ENCODE data around the gene FAAP100. TPM values are rescaled to one million over a fixed set of nuclear protein-coding genes. Genes with fewer than 3 reads are reported as not detected.

The FAAP100 gene
- total RNA-seq, 1 experiment from 2014 or later = 54.7 TPM

DNA sequence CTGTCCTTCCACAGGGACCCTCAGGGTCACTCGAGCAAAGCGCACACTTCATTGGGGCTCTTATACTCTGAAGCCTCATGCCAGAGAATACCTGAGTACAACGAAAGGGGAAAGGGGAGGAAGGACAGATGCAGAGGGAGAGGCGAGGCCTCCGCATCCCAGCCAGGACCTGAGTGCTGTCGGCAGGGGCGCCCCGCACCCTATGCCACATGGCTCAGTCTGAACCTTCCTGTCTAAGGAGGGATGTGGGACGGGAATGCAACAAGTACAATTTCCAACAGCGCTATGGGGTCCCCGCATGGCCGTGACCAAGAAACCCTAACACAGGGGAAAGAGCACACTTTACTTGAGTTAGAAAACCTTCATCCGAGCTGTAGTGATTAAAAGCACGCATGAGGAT lies 39.8 kb upstream of the FAAP100 start:
- no peak overlapping the region for H3K27ac Mint-ChIP-seq
- ChIA-PET CTCF (no interaction called here), POLR2A (no interaction called here)
- H3K4me1 Mint-ChIP-seq = no peaks in the 10 kb centered on the region
- ATAC-seq (no peak), DNase-seq (ENCODE audit: low spot score) (no peak)
- peaks cover 57% of the 10 kb centered on the region for H3K36me3 Mint-ChIP-seq
- no peak for TF ChIP-seq NFE2L1 (CRISPR knock-in tag; IDR thresholded peaks at IDR 0.05)
- TF ChIP-seq ARID4B (CRISPR knock-in tag; IDR thresholded peaks at IDR 0.05; ENCODE audit: borderline replicate concordance) = no peak
- no peaks in the 10 kb centered on the region for H3K27me3 Mint-ChIP-seq (ENCODE audit: low read depth)
- no peaks in the 10 kb centered on the region for H3K9me3 Mint-ChIP-seq
- H3K4me3 Mint-ChIP-seq = no peak overlapping the region

- no peaks in the 10 kb centered on the region for H3K4me1 Mint-ChIP-seq
- no peak overlapping the region for H3K4me3 Mint-ChIP-seq
- TF ChIP-seq RELA (CRISPR knock-in tag; IDR thresholded peaks at IDR 0.05; ENCODE audit: borderline replicate concordance) (no peak), AR (CRISPR knock-in tag; IDR thresholded peaks at IDR 0.05) (no peak), ZNF671 (CRISPR knock-in tag; IDR thresholded peaks at IDR 0.05) (no peak), ZNF121 (CRISPR knock-in tag; IDR thresholded peaks at IDR 0.05) (no peak)
- TF ChIP-seq, protein P1, sequence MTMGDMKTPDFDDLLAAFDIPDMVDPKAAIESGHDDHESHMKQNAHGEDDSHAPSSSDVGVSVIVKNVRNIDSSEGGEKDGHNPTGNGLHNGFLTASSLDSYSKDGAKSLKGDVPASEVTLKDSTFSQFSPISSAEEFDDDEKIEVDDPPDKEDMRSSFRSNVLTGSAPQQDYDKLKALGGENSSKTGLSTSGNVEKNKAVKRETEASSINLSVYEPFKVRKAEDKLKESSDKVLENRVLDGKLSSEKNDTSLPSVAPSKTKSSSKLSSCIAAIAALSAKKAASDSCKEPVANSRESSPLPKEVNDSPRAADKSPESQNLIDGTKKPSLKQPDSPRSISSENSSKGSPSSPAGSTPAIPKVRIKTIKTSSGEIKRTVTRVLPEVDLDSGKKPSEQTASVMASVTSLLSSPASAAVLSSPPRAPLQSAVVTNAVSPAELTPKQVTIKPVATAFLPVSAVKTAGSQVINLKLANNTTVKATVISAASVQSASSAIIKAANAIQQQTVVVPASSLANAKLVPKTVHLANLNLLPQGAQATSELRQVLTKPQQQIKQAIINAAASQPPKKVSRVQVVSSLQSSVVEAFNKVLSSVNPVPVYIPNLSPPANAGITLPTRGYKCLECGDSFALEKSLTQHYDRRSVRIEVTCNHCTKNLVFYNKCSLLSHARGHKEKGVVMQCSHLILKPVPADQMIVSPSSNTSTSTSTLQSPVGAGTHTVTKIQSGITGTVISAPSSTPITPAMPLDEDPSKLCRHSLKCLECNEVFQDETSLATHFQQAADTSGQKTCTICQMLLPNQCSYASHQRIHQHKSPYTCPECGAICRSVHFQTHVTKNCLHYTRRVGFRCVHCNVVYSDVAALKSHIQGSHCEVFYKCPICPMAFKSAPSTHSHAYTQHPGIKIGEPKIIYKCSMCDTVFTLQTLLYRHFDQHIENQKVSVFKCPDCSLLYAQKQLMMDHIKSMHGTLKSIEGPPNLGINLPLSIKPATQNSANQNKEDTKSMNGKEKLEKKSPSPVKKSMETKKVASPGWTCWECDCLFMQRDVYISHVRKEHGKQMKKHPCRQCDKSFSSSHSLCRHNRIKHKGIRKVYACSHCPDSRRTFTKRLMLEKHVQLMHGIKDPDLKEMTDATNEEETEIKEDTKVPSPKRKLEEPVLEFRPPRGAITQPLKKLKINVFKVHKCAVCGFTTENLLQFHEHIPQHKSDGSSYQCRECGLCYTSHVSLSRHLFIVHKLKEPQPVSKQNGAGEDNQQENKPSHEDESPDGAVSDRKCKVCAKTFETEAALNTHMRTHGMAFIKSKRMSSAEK (CRISPR knock-in tag; IDR thresholded peaks at IDR 0.05; ENCODE audit: borderline replicate concordance) = no peak
- ATAC-seq (no peak), DNase-seq (ENCODE audit: low spot score) (no peak)
- ChIA-PET POLR2A (no interaction called here), CTCF (no interaction called here)
- H3K36me3 Mint-ChIP-seq = peaks cover 62% of the 10 kb centered on the region
- H3K27me3 Mint-ChIP-seq (ENCODE audit: low read depth) = no peaks in the 10 kb centered on the region
- no peak overlapping the region for H3K27ac Mint-ChIP-seq
- H3K9me3 Mint-ChIP-seq = no peaks in the 10 kb centered on the region
These were observed 38.0 kb upstream of the FAAP100 start for GRCh38 chr17:81590121-81590520.

- TF ChIP-seq ZNF121 (CRISPR knock-in tag; IDR thresholded peaks at IDR 0.05) (0 out of 2 replicates have a peak, but pooled peaks have one; percentile 9), SP1 (CRISPR knock-in tag; conservative IDR thresholded peaks at IDR 0.05) (no peak)
- CTCF ChIA-PET = no interaction called here
- POLR2A ChIA-PET = no interaction called here
- Mint-ChIP-seq H3K4me1 (no peaks in the 10 kb centered on the region), H3K27ac (no peak overlapping the region), H3K27me3 (ENCODE audit: low read depth) (no peaks in the 10 kb centered on the region), H3K4me3 (no peak overlapping the region), H3K36me3 (peaks cover 58% of the 10 kb centered on the region), H3K9me3 (no peaks in the 10 kb centered on the region)
- ATAC-seq (no peak), DNase-seq (ENCODE audit: low spot score) (no peak)
These were observed 37.5 kb upstream of the FAAP100 start for GRCh38 chr17:81589612-81590011.
